ENCODE results near the gene ZNF74. TPM values are rescaled to one million over a fixed set of nuclear protein-coding genes. Genes with fewer than 3 reads are reported as not detected.

The ZNF74 gene
- total RNA-seq, 4 donors from 2014 or later = 9.3 to 17.5 (median 10.5) TPM

DNA sequence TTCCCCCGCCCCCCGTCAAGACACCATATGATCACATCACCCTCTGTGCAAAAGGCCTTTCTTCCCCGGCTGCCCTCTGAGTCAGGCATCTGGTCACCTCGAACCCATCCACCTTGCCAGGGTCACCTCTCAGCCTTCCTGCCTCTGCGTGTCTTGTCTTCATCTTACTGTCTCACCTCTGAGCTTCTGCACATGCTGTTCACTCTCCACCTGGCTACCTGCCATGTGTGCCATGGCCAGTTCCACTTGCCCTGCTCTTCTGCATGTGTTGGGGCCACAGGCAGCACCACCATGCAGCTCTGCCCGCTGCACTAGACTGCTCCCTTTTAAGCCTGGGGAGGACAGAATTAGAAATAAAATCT lies 9.8 kb downstream of the ZNF74 start:
- Histone ChIP-seq H3K4me1 (no peaks in the 10 kb centered on the region), H3K4me3 (no peak overlapping the region), H3K27me3 (no peaks in the 10 kb centered on the region), H3K9me3 (no peaks in the 10 kb centered on the region), H3K36me3 (peaks cover 43% of the 10 kb centered on the region), H3K27ac (no peak overlapping the region)
- TF ChIP-seq POLR2AphosphoS5 (IDR thresholded peaks at IDR 0.05) (no peak), EP300 (IDR thresholded peaks at IDR 0.05) (no peak), POLR2A (IDR thresholded peaks at IDR 0.05) (no peak)
- TF ChIP-seq, protein P1, sequence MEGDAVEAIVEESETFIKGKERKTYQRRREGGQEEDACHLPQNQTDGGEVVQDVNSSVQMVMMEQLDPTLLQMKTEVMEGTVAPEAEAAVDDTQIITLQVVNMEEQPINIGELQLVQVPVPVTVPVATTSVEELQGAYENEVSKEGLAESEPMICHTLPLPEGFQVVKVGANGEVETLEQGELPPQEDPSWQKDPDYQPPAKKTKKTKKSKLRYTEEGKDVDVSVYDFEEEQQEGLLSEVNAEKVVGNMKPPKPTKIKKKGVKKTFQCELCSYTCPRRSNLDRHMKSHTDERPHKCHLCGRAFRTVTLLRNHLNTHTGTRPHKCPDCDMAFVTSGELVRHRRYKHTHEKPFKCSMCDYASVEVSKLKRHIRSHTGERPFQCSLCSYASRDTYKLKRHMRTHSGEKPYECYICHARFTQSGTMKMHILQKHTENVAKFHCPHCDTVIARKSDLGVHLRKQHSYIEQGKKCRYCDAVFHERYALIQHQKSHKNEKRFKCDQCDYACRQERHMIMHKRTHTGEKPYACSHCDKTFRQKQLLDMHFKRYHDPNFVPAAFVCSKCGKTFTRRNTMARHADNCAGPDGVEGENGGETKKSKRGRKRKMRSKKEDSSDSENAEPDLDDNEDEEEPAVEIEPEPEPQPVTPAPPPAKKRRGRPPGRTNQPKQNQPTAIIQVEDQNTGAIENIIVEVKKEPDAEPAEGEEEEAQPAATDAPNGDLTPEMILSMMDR (IDR thresholded peaks at IDR 0.05) = no peak
- WGBS = 83% methylated on average over 6 of the region's 6 CpGs
- peak in 1 of 2 donors; percentile 59 for DNase-seq (ENCODE audit: low spot score in 2 of 2)

DNA sequence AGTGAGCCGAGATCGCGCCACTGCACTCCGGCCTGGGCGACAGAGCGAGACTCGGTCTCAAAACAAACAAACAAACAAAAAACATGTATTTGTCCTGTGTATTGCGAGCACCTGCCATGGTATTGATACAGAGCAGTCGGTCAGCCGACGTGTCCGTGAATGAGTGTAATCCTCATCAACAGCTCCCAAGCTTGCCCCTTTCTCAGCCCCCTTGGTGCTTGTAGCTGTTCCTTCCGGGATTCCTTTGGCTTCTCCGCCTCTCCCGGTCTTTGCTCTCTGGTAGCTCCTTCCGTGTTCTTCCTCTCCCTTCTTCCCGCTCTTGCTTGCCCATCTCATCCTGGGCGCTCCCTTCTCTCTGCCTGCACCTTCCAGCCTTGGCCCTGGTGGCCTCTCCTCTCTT lies 10.9 kb downstream of the ZNF74 start:
- WGBS = 94% methylated on average over 18 of the region's 18 CpGs
- DNase-seq (ENCODE audit: low spot score in 2 of 2) = peak in 1 of 2 donors; percentile 49
- no peaks in the 10 kb centered on the region for H3K9me3 ChIP-seq
- no peaks in the 10 kb centered on the region for H3K27me3 ChIP-seq
- no peaks in the 10 kb centered on the region for H3K4me1 ChIP-seq
- no peak for TF ChIP-seq EP300 (IDR thresholded peaks at IDR 0.05)
- TF ChIP-seq POLR2A (IDR thresholded peaks at IDR 0.05) = no peak
- no peak for TF ChIP-seq POLR2AphosphoS5 (IDR thresholded peaks at IDR 0.05)
- TF ChIP-seq, protein P1 (IDR thresholded peaks at IDR 0.05) = no peak
- peaks cover 43% of the 10 kb centered on the region for H3K36me3 ChIP-seq
- H3K4me3 ChIP-seq = no peak overlapping the region
- no peak overlapping the region for H3K27ac ChIP-seq

DNA sequence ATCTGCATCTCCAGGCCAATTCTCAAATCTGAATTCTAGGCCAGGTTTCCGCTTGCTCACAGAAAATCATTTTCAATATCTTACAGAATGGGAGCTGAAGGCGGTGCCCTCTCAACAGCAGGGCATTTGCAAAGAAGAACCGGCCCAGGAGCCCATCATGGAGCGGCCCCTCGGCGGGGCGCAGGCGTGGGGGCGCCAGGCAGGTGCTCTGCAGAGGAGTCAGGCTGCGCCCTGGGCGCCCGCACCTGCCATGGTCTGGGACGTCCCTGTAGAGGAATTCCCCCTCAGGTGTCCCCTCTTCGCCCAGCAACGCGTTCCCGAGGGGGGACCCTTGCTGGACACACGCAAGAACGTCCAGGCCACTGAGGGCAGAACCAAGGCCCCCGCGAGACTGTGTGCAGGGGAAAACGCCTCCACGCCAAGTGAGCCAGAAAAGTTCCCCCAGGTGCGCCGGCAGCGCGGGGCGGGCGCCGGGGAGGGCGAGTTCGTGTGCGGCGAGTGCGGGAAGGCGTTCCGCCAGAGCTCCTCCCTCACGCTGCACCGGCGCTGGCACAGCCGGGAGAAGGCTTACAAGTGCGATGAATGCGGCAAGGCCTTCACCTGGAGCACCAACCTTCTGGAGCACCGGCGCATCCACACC lies 11.5 kb downstream of the ZNF74 start:
- WGBS = 93% methylated on average over 42 of the region's 45 CpGs
- peaks cover 43% of the 10 kb centered on the region for H3K36me3 ChIP-seq

DNA sequence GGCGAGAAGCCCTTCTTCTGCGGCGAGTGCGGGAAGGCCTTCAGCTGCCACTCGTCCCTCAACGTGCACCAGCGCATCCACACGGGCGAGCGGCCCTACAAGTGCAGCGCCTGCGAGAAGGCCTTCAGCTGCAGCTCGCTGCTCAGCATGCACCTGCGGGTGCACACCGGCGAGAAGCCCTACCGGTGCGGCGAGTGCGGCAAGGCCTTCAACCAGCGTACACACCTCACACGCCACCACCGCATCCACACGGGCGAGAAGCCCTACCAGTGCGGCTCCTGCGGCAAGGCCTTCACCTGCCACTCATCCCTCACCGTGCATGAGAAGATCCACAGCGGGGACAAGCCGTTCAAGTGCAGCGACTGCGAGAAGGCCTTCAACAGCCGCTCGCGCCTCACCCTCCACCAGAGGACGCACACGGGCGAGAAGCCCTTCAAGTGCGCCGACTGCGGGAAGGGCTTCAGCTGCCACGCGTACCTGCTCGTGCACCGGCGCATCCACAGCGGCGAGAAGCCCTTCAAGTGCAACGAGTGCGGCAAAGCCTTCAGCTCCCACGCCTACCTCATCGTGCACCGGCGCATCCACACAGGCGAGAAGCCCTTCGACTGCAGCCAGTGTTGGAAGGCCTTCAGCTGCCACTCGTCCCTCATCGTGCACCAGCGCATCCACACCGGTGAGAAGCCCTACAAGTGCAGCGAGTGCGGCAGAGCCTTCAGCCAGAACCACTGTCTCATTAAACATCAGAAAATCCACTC lies 12.2 kb downstream of the ZNF74 start:
- TF ChIP-seq POLR2A (IDR thresholded peaks at IDR 0.05) = no peak
- TF ChIP-seq, protein P1 (IDR thresholded peaks at IDR 0.05) = no peak
- no peak for TF ChIP-seq EP300 (IDR thresholded peaks at IDR 0.05)
- no peak for TF ChIP-seq POLR2AphosphoS5 (IDR thresholded peaks at IDR 0.05)
- WGBS = 96% methylated on average over 58 of the region's 62 CpGs
- H3K27ac ChIP-seq = no peak overlapping the region
- H3K9me3 ChIP-seq = no peaks in the 10 kb centered on the region
- no peaks in the 10 kb centered on the region for H3K27me3 ChIP-seq
- H3K4me3 ChIP-seq = no peak overlapping the region
- no peaks in the 10 kb centered on the region for H3K4me1 ChIP-seq
- peak in 1 of 2 donors; percentile 65 for DNase-seq (ENCODE audit: low spot score in 2 of 2)
- peaks cover 43% of the 10 kb centered on the region for H3K36me3 ChIP-seq

More for the DNA sequence above, 11.5 kb downstream of the ZNF74 start:
- TF ChIP-seq, protein P1 (IDR thresholded peaks at IDR 0.05) = no peak
- TF ChIP-seq POLR2A (IDR thresholded peaks at IDR 0.05) (no peak), POLR2AphosphoS5 (IDR thresholded peaks at IDR 0.05) (no peak), EP300 (IDR thresholded peaks at IDR 0.05) (no peak)
- Histone ChIP-seq H3K9me3 (no peaks in the 10 kb centered on the region), H3K27me3 (no peaks in the 10 kb centered on the region), H3K4me3 (no peak overlapping the region), H3K27ac (no peak overlapping the region), H3K4me1 (no peaks in the 10 kb centered on the region)
- peak in 1 of 2 donors; percentile 71 for DNase-seq (ENCODE audit: low spot score in 2 of 2)

DNA sequence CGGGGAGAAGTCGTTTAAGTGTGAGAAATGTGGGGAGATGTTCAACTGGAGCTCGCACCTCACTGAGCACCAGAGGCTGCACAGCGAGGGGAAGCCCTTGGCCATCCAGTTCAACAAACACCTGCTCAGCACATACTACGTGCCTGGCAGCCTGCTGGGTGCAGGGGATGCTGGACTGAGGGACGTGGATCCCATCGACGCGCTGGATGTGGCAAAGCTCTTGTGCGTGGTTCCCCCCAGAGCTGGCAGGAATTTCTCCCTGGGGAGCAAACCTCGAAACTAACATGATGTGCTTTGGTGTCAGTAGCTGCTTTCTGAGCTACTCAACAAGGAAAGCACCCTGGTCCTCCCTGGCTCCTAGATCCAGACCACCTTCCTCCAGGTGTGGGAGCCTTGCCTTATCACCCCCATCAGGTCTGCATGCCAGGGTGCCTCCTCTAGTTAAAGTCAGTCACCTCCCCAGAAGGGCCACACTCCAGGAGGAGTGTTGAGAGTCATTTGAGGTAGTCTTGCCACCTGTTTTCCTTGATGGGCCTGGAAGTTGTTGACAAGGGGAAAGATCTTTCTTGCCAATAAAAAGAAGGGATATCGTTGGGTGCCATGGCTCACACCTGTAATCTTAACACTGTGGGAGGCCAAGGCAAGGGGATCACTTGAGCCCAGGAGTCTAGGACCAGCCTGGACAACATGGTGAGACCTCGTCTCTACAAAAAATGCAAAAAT lies 12.9 kb downstream of the ZNF74 start:
- TF ChIP-seq, protein P1 (IDR thresholded peaks at IDR 0.05) = no peak
- TF ChIP-seq POLR2AphosphoS5 (IDR thresholded peaks at IDR 0.05) (no peak), EP300 (IDR thresholded peaks at IDR 0.05) (no peak)
- WGBS = 94% methylated on average over 12 of the region's 13 CpGs
- H3K27ac ChIP-seq = no peak overlapping the region
- H3K4me1 ChIP-seq = no peaks in the 10 kb centered on the region
- H3K36me3 ChIP-seq = peaks cover 43% of the 10 kb centered on the region
- H3K9me3 ChIP-seq = no peaks in the 10 kb centered on the region
- peak in 1 of 2 donors; percentile 59 for DNase-seq (ENCODE audit: low spot score in 2 of 2)
- H3K27me3 ChIP-seq = no peaks in the 10 kb centered on the region
- H3K4me3 ChIP-seq = no peak overlapping the region

Measured in suprapubic skin (tissue), 4 donors.